GM21619 (cell line): Measurements from ENCODE around the gene FAAP100.

Experiments used
- ATAC-seq: cut with Tn5 transposase; IDR thresholded peaks from one replicate; pipeline ENCODE4 v1.9.1; 2021; ENCODE audit not compliant: unreplicated experiment

FAAP100 gene

DNA sequence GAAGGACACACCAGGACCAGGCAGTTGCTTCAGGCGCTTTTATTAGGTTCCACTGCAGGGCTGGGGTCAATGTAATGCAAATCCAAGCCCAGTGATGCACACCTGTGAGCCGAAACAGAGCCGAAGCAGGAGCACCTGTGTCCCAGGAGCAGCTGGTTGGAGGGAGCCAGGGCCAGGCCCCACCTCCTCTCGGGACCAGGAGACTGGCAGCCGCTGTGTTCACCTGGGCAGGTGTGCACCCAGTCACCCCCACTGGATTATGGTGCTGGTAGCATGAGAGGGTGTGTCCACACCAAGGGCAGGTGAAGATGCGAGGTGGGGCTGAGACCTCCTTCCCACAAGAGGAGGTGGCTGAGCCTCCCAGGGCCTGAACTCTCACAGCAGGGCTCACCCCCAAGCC, 4.7 kb upstream of the FAAP100 start:
- no peak for ATAC-seq

DNA sequence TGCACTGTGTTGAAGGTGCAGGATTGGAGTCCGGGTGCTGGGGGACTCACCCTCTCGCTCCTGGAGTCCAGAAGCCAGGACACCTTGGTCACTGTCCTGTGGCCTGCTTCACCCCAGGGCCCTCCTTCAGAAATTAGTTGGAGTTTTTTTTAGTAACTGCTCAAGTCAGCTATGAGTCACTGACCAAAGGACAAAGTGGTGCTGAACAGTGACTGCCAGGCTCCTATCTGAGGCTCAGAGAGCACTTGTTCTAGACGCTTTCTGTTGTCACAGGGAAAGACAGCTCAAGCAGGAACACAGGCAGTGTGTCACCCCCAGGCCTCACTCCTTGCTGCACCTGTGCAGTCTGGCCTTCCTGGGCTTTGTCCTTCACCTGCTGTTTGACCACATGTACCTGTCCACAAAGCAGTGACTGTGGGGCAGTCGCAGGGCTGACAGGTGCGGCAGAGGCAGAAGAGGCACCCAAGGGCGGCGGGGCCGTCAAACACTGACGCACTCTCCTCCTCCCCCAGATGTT, 4.1 kb upstream of the FAAP100 start:
- ATAC-seq: no peak

DNA sequence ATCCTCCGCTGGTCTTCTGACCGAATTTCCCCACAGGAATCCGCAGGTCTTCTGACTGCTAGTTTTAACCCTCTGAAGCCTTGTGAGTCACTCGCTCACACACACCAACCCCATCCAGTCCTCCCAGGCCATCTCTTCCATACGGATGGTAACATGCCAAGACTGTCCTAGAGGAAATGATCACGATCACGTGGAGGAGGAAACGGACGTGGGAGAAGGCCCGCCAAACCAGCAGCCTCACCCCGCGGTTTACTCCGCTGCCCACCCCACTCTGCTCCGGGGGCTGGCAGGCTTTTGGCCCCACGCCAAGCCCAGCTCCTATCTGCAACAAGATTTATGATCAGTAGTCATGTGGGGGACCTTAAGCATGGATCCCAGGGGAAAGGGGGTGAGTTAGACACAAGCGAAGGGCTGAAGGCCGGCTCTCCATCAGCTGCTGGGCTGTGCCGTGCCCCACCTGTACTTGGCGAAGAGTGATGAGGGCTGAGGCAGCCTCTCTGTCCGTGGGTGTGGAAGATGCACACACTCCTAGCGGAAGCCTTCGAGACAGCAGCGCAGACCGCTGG, 1.5 kb upstream of the FAAP100 start:
- no peak for ATAC-seq

DNA sequence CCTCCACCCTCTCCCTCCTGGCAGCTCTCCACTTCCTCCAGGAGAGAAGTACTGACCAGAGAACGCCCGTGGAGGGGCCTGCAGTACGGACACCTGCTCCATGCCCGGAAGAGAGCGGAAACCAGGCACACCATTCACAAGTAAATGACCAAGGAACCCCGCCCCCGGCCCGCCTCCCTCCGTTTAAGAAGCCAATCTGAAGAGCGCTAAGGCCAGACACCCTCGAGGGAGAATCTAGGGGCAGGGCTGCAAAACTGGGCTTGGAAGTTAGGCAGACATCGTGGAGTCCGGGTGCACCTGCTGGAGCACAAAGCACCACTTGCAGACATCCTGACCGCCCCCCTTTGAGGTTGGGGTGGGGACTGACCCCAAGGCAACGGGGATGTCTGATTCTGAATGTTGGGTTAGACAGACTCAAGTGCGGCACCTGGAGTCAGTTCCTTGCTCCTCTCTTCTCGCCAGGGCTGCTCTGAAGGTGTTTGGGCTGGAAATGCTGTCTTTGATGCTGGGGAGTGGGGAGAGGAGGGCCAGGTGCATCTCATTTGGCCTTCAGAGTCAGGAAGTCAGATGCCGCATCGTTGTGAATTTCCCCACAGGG, 964 bp upstream of the FAAP100 start:
- peak; percentile 36 for ATAC-seq

DNA sequence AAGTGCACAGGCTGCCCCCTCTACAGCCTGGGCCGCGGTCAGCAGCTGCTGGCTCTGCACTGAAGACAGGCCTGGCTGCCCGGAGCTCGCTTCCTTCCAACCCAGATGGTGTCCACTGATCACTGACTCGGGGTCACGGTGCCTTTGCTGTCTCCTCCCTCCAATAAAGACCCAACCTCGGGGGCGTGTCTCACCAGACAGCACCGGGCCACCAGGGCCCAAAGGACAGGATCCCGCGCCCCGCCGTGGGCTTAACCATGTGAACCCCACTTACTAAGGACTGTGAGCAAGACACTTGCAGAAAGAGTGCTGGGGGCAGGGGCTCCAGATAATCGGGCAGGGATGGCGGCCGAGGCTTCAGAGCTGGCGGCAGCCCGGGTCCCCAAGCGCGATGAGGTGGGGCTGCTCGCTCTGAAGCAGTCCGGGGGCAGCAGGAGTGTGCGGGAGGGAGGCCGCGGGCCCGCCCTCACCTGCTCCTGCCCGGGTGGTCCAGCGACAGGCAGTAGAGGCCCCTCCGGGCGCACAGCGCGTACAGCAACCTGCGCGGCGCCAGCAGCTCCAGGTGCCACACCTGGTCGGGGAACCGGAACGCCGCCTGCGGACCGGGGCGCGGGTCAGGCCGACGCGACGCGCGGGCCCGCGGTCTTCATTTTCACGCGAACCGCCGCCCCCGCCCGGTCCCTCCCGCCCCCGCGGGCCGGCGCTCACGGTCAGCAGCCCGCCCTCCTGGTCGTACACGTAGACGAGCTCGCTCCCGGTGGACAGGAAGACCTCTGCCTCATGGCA, 502 bp downstream of the FAAP100 start:
- peak; percentile 13 for ATAC-seq

DNA sequence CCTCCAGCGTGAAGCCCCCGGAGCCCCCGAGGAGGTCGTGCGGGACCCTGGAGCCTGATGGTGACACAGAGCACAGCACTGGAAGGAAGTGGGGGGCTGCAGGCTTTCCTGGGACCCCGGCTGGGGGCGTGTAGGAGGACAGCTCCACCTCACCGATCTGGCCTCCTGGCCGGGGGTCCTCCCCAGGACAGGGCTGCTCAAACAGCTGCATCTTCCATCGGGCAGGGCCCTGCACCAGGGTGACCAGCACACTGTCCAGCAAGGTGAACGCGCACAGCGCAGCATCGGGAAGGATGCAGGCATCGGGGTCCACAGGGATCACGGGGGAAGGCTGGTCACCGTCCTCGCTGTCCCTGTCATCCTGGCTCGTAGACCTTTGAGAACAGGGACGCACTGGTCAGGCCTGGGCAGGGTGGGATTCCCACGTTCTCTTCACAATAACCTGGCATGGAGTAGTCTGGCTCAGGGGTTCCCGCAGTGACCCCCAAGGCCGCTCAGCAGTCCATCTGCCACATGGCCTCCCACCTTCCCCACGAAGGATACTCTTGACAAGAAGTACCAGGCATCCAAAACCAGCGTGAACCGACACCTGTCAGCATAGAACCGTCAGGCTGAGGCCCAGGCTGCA, 1.2 kb downstream of the FAAP100 start:
- no peak for ATAC-seq

DNA sequence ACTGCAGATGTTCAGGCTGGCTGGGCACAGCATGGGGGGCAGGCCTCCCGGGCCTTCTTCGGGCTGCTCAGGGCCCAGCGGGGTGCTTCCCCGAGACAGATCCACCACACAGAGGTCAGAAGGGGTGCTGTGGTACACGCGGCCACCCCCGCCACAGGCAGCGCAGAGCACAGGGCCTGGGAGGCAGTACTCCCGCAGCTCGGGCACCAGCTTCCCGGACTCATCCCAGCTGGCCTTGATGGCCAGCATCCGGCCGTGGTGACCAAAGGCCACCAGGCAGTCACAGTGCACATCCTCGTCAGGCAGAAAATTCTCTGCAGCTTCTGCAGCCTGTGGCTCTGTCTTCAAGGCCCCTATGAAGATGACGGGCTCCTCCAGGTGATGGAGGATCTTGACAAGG, 1.9 kb downstream of the FAAP100 start:
- ATAC-seq: no peak

DNA sequence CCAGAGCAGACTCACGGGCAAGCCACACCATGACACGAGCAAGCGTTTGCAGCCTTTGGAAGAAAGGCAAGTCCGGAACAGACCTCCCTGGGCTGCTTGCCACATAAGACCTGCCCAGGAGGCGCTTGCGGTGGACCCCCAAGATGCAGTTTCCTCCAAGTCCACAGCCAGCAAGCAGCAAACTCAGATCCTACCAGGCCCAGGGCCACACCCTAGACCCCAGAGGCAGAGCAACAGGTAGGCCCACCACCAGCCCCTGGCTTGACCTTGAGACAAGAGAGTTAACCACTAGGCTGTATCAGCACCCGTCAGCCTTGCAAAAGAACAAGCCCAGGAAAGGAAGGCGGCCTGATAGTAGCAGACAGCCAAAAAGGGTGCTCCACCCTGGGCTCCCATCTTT, 2.3 kb downstream of the FAAP100 start:
- no peak for ATAC-seq

DNA sequence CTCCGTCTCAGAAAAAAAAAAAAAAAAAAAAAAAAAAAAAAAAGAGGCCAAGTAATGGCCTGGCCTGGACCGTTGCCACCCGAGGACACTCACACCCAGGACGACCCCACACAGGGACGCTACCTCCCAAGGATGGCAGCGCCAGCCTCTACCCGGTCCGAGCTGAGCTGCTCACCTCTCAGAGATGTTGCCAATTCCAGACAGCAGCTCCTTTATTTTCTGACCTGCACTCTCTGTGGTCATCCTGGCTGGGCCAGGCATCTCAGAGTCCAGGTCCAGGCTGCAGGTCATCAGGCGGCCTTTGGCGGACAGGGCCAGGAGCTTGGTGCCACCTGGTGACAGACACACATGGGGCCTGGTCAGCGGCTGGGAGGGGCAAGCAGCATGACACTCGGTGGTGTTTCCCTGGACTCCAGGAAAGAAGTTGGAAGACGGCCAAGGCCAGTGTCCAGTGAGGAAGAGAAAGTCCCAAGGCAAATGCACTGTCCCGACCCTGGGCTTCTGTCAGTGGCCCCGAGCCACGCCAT, 3.1 kb downstream of the FAAP100 start:
- no peak for ATAC-seq

DNA sequence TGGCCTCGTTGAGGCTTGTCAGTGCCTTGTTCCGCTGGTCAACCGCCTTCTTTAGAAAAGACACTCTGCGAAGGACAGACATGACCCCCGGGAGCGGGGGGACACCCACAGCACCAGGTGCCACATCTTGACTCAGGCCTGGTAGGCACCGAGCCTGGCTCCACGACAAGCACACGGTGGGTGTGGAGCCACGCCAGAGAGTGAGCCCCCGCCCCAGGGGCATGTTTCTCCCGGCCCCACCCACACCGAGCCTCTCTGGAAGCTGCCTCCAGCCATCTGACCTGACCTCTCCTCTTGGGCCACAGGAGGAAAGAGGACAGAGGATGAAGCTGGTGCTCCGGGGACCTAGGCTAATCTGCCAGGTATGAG, 4.6 kb downstream of the FAAP100 start:
- no peak for ATAC-seq

DNA sequence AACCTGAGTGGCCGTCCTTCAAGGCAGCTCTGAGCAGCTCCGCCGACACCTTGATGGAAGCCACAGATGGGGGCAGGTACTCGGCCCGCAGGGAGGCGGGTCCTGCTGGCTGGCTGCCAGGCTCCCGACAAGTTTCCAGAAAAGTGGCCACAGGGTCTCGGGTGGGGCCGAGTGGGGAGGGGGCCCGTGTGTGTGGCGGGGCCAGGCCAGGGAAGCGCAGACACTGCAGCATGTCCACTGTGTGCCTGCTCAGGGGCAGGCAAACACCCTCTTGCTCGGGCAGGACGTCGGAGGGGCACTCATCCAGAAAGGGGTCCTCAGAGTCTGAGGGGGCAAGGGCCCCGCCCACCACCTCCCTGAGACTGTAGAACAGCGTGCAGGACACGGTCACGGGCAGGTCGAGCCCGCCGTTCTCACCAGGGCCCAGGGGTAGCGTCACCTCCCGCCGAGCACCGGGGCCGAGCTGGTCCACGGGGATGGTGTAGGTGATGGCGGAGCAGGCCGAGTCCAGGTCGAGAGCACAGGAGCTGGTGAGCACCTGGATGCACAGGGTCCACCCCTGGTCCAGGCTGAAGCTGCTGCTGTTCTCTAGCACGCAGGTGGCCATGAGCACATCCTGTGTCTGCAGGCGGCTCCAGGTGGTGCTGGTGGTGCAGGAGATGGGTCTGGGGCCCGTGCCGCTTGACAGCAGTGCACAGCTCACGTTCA, 5.1 kb downstream of the FAAP100 start:
- no peak for ATAC-seq

DNA sequence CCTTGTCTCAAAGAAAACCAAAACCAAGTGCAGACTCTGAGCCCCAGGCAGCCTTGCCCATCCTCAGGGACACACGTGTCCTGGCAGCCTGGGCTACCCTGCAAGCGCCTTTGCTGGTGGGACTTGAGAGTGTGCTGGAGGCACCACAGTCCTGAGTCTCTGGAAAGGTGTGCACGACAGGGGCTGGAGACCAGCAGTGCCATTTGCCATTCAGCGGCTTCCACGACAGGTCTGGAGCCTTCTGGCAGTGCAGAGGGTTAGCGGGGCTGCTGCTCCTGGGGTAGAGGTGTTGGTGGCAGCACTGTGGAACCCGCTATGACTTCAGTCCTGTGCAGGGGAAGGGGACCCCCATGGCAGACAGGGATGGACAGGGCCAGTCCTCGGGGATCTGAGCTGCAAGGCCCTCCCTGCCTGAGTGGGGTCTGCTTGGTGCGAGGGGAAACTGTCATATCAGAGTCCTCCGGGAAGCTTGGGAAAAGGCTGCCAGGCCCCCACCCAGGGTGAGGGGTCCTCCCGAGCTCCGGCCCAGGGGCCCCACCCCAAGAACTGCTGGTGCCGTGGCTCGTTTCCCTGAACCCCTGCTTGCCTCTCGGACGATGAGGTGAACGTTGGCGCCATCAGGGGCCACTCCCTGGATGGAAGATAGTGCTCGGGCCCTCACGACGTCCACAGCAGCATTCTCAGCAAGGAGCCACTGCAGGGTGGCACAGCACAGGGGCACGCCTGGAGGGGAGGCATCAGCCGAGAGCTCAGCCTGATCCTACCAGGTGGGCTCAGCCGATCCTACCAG, 6.8 kb downstream of the FAAP100 start:
- ATAC-seq: no peak

DNA sequence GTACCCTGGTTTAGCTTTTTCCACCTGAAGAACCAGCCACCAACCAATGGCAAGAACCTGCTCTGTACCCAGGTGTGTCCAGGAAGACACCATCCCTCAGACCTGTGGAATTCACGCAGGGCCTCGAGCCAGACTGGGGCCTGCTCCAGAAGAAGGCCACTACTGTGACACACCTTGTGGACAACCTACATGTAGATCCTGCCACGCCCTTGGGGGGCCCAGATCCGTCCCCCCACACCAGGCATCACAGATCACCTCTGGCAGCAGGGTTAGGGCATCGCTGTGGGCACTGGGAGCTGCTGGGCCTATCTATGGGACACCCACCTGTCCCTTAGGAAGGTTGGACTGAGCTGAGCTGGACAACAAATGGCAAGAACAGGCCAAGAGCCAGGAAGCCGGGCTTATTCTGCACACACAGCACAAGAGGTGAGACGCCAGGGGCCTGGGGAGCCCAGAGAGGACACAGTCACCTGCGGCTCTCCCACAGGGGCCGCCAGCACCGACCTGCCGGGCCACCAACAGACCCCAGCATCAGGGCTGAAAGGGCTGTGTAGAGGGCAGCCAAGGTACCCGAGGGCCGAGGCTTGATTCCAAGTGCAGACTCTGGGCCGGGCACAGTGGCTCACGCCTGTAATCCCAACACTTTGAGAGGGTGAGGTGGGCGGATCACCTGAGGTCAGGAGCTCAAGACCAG, 7.7 kb downstream of the FAAP100 start:
- ATAC-seq: no peak

DNA sequence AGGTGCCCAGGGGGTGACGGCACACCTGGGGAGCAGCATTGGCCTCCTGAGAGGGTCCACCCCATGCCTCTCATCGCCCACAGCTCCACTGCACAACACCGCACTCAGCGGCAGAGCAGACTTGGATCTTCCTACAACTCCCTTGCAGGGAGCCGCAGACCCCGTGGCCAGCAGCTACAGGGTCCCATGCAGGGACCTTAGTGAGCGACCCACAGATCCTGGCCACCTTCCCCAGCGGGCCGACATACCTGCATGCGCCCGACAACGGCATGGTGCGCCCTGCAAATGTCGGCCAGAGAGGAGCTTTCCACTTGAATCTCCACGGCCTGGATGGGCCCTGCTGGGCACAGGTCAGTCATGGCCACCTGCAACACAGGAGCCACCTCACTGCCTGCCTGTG, 8.4 kb downstream of the FAAP100 start:
- ATAC-seq: no peak

DNA sequence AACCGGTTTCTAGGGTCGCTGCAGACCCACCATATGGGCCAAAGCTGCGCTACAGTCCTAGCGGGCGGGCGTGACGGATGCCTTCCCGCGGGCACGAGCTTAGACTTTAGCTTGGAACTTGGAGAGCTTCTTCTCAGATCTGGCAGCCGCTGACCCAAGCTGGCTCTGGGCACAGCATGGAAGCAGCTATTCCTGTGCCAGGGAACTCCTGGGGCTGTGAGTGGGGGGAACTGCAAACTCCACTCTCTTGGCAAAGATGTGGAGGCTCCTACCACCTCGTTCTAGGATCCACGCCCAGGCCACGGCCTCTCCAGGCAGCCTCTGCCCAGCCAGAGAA, 8.8 kb downstream of the FAAP100 start:
- ATAC-seq: no peak

DNA sequence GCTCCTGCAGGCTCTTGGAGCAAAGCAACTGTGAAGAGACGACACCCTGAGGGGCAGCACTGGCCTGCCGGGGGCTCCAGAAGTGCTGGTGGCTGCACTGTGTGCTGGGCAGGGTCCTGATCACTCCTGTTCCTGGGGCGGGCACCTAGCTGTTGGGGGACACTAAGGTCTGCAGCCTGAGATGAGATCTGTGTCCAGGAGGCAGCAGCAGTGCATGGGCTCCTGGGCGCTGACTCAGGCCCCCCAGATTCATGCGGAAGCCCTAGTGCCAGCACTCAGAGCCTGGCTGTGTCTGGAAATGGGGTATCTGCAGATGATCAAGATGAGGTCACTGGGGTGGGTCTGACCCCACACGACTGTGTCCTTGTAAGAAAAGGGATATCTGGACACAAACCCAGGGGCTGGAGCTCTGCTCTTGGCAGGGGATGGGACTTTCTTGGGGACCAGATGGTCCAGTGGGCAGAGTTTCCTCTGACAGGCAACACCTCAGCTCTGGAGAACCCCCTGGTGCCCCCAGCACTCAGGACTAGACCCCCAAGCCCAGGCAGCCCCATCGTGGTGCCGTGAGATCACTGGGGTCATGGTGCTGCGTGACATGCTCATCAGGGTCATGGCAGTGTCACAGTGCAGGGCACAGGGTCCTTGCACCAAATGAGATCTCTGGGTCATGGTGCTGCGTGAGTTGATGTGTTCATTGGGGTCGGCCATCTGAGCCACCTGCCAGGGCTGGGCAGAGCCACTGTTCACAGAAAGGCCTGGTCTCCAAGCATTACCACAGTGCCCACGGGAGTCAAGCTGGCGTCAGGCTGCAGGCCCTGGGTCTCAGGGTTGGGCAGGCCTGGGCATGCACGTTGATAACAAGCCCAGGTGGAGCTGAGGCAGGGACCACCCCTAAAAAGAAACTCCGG, 9.5 kb downstream of the FAAP100 start:
- no peak for ATAC-seq

DNA sequence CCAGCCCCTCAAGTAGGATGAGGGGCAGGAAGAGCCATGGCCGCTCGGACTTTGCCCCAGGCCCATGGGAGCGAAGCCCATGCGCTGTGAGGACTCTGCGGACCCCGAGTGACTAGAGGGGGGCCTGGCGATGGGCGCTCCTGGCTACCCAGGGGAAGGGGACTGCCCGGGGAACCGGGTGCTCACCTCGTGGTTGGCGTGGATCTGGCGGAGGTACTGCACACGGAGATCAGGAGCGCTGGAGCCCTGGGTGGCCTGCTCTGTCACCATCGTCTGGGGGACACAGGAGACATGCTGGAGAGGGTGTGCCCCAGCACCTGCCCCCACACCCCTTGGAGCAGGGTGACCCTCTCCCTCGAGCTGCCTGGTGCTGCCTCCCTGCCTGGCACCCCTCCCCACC, 11.0 kb downstream of the FAAP100 start:
- no peak for ATAC-seq

DNA sequence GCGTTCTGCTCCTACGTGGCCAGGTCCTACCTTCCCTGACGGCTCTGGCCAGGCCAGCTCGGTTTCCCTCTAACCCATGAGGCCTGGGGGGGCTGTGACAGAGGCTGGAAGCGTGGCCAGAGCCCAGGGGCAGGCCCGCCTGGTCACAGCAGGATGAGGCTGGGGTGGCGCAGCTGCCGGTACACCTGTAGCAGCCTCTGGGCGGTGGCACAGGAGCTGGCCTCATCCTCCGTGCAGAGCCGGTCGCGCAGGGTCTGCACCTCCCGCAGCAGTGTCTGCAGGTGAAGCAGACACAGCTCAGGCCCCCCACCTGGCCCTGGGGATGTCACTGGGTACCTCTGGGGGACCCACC, 11.5 kb downstream of the FAAP100 start:
- no peak for ATAC-seq
